ENCODE data around the gene POLR3H. TPM values are rescaled to one million over a fixed set of nuclear protein-coding genes. Genes with fewer than 3 reads are reported as not detected.

POLR3H gene
- total and polyA plus RNA-seq, 2 donors (not counting 3 experiments of a cell fraction or from before 2014, with no cell fraction given) = 31.2 to 39.4 TPM

DNA sequence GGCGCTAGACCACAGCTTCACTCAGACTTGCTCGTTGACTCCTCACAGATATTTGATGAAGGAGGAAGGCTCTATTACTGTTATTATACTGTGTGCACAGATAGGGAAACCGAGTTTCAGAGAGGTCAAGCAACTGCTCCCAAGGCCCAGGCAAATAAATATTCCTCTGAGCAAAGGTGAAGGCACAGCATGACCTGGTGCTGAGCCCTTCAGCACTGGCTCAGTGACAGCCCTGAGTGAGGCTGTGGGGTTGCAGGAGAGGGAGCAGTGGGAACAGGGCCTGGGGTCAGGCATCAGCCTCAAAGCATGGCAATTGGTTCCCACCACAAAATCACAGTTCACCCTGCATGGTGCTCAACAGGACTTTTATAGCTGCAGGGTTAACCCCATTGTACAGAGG lies 7.1 kb downstream of the POLR3H start:
- Histone ChIP-seq H3K9ac (replicated peaks; ENCODE audit: extremely low read depth, insufficient read depth, low read length) (no peak overlapping the region), H4K20me1 (replicated peaks; ENCODE audit: control insufficient read depth, extremely low read depth, insufficient read depth, low read length) (no peaks in the 10 kb centered on the region), H3K4me3 (replicated peaks in 1 of 3; ENCODE audit: insufficient read depth in 1 of 3, low read depth in 1 of 3, low read length in 3 of 3) (no peak overlapping the region), H3K4me2 (ENCODE audit: insufficient read depth, low read length) (no peak overlapping the region), H3K9me3 (replicated peaks; ENCODE audit: control insufficient read depth, insufficient read depth, low read length) (no peaks in the 10 kb centered on the region), H3K27ac (ENCODE audit: insufficient read depth, low read depth, low read length) (no peak overlapping the region), H3K4me1 (ENCODE audit: control insufficient read depth, extremely low read depth, insufficient read depth, low read length) (no peaks in the 10 kb centered on the region), H3K9me1 (replicated peaks; ENCODE audit: control insufficient read depth, extremely low read depth, insufficient read depth, low read length) (no peaks in the 10 kb centered on the region), H3K27me3 (ENCODE audit: control insufficient read depth in 2 of 2, insufficient read depth in 2 of 2, low read length in 2 of 2) (no peaks in the 10 kb centered on the region), H3K36me3 (ENCODE audit: control insufficient read depth in 2 of 2, extremely low read depth in 1 of 2, insufficient read depth in 2 of 2, low read length in 2 of 2) (peaks cover 0 to 13% of the 10 kb centered on the region in 2 experiments), H3K79me2 (ENCODE audit: control insufficient read depth, insufficient read depth, low read length) (peaks cover 22% of the 10 kb centered on the region), H2AFZ (ENCODE audit: low read depth, low read length) (no peak overlapping the region)
- TF ChIP-seq, protein P1, sequence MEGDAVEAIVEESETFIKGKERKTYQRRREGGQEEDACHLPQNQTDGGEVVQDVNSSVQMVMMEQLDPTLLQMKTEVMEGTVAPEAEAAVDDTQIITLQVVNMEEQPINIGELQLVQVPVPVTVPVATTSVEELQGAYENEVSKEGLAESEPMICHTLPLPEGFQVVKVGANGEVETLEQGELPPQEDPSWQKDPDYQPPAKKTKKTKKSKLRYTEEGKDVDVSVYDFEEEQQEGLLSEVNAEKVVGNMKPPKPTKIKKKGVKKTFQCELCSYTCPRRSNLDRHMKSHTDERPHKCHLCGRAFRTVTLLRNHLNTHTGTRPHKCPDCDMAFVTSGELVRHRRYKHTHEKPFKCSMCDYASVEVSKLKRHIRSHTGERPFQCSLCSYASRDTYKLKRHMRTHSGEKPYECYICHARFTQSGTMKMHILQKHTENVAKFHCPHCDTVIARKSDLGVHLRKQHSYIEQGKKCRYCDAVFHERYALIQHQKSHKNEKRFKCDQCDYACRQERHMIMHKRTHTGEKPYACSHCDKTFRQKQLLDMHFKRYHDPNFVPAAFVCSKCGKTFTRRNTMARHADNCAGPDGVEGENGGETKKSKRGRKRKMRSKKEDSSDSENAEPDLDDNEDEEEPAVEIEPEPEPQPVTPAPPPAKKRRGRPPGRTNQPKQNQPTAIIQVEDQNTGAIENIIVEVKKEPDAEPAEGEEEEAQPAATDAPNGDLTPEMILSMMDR (IDR thresholded peaks at IDR 0.05; ENCODE audit: extremely low read depth in 1 of 2, insufficient read depth in 1 of 2, low read depth in 1 of 2, low read length in 2 of 2) = no peak
- TF ChIP-seq JUN (IDR thresholded peaks at IDR 0.05; ENCODE audit: borderline replicate concordance, insufficient read depth, insufficient read length, low read depth) = no peak
- no peak for TF ChIP-seq MYC (IDR thresholded peaks at IDR 0.05; ENCODE audit: low read depth, low read length)
- TF ChIP-seq, protein P2, sequence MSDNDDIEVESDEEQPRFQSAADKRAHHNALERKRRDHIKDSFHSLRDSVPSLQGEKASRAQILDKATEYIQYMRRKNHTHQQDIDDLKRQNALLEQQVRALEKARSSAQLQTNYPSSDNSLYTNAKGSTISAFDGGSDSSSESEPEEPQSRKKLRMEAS (IDR thresholded peaks at IDR 0.05; ENCODE audit: insufficient read depth, insufficient read length) = no peak
- TF ChIP-seq FOS (IDR thresholded peaks at IDR 0.05; ENCODE audit: borderline replicate concordance, insufficient read depth, low read length) = no peak
- TF ChIP-seq GATA2 (IDR thresholded peaks at IDR 0.05; ENCODE audit: insufficient read depth, insufficient read length, low read depth, low read length) = no peak
- TF ChIP-seq POLR2A (IDR thresholded peaks at IDR 0.05; ENCODE audit: low read depth, low read length) = no peak
- TF ChIP-seq POLR2AphosphoS5 (IDR thresholded peaks at IDR 0.05; ENCODE audit: insufficient read depth, low read depth, low read length) = no peak
- TF ChIP-seq EZH2 (IDR thresholded peaks at IDR 0.05; ENCODE audit: borderline replicate concordance, low read depth, low read length, severe bottlenecking) = no peak
- BruUV-seq (replicated peaks) = no TSS peak
- DNase-seq (ENCODE audit: low read depth, low spot score) = no peak
- no peak for FAIRE-seq
- dilution Hi-C loops (cut with MboI; ENCODE audit: extremely low pct_ligation_motif_present, low sequenced_read_pairs) = no loop called here
- intact Hi-C loops (cut with micrococcal nuclease) = no loop called here
- ChIA-PET POLR2A (no interaction called here), CTCF (interaction anchor here (0.6 to 3.7 kb wide), 4 partner anchors 10 to 357 kb away, joined by 3 to 22 read pairs (median 4); no protein-coding TSS in a partner anchor)

Measured in endothelial cell of umbilical vein (primary cell).